Lung (tissue), 12 donors: ENCODE measurements around the gene HDAC8. TPM values are rescaled to one million over a fixed set of nuclear protein-coding genes. Genes with fewer than 3 reads are reported as not detected.

Experiments used
- ATAC-seq: fragments of 200-7000 bp; cut with Tn5 transposase; one replicate; pipeline ENCODE4 v1.9.1; 2020; ENCODE audit warnings: moderate number of reproducible peaks; ENCODE audit not compliant: insufficient read depth, low FRiP score
- DNase-seq, 3 donors: peaks; one replicate each; pipeline ENCODE4 v3.0.0-alpha.2; 2013 to 2017
- H3K27ac ChIP-seq, 2 donors: one replicate each; pipeline ENCODE4 v1.5.1; 2013; ENCODE audit warnings: mild to moderate bottlenecking in 2 of 2, moderate library complexity in 2 of 2, control low read depth in 1 of 2, inconsistent platforms in 1 of 2, low read depth in 1 of 2, low read length in 1 of 2
- H3K27me3 ChIP-seq, 3 donors: one replicate each; pipeline ENCODE4 v1.5.1; 2013; ENCODE audit warnings: low read length in 2 of 3; ENCODE audit not compliant: control insufficient read depth in 3 of 3, insufficient read depth in 3 of 3
- H3K36me3 ChIP-seq, 4 donors: one replicate each; pipeline ENCODE4 v1.5.1; 2013; ENCODE audit warnings: low read length in 4 of 4, mild to moderate bottlenecking in 1 of 4, moderate library complexity in 1 of 4; ENCODE audit not compliant: control insufficient read depth in 4 of 4, insufficient read depth in 4 of 4
- H3K4me1 ChIP-seq, 5 donors: one replicate each; pipeline ENCODE4 v1.5.1; 2013; ENCODE audit warnings: low read length in 5 of 5, mild to moderate bottlenecking in 2 of 5, moderate library complexity in 1 of 5; ENCODE audit not compliant: control insufficient read depth in 5 of 5, insufficient read depth in 5 of 5
- H3K4me3 ChIP-seq: one replicate; pipeline ENCODE4 v1.5.1; 2013; ENCODE audit warnings: mild to moderate bottlenecking, control low read depth, moderate library complexity
- H3K9ac ChIP-seq, 2 donors: one replicate each; pipeline ENCODE4 v1.5.1; 2013; ENCODE audit warnings: low read length in 2 of 2, control low read depth in 1 of 2; ENCODE audit not compliant: insufficient read depth in 1 of 2
- H3K9me3 ChIP-seq, 4 donors: one replicate each; pipeline ENCODE4 v1.5.1; 2013; ENCODE audit warnings: low read length in 3 of 4, mild to moderate bottlenecking in 1 of 4, moderate library complexity in 1 of 4; ENCODE audit not compliant: control insufficient read depth in 4 of 4, insufficient read depth in 3 of 4
- CTCF ChIP-seq: IDR thresholded peaks from 2 replicates; pipeline ENCODE4 v1.5.1; 2012; ENCODE audit warnings: mild to moderate bottlenecking; ENCODE audit errors: control extremely low read depth, extremely low read depth
- WGBS, 2 donors: extraction: QIAGEN DNeasy Blood & Tissue Kit; methylation state at CpG; one replicate each; pipeline ENCODE4 v1.1.7; 2013; 5-methylcytosine and 5-hydroxymethylcytosine counted together
- polyA plus RNA-seq, 2 donors: library from polyadenylated mRNA; stranded (reverse); fragments of 200-250 nt; gene quantifications; one replicate each; pipeline ENCODE4 v1.2.1, GENCODE V29; 2013
- total RNA-seq, 2 donors: library from RNA; depleted of rRNA in 1 of 2; stranded (reverse); fragments of >200 nt in 1 of 2; gene quantifications; one replicate each; pipeline ENCODE4 v1.2.1, GENCODE V29; 2014 to 2021
- donor health status: control.
- donor health status: control.
- donor health status: Bipolar disorder and iron deficiency.
- donor health status: healthy.
- donor health status: DM: yes; HTN: yes; CAD: no.

Gene HDAC8
- total and polyA plus RNA-seq, 4 donors: 17.4 to 60.6 (median 38.5) TPM

- Histone ChIP-seq H3K9ac (no peak overlapping the region), H3K36me3 (no peaks in the 10 kb centered on the region), H3K4me3 (no peak overlapping the region), H3K27me3 (peaks cover 9 to 77% (median 67%) of the 10 kb centered on the region in 3 donors), H3K4me1 (peaks cover 0 to 5% (median 0%) of the 10 kb centered on the region in 5 donors), H3K27ac (no peak overlapping the region), H3K9me3 (peaks cover 0 to 4% (median 0%) of the 10 kb centered on the region in 4 donors)
- TF ChIP-seq CTCF: no peak
- DNase-seq (no peak), ATAC-seq (no peak)
- WGBS, 2 donors: 75 to 92% methylated on average over 4 of the region's 4 CpGs
Observed at GRCh38 chrX:72299891-72300630, 272.6 kb downstream of the HDAC8 start.

- Histone ChIP-seq H3K9ac (no peak overlapping the region), H3K36me3 (no peaks in the 10 kb centered on the region), H3K27me3 (peaks cover 5 to 58% (median 49%) of the 10 kb centered on the region in 3 donors), H3K27ac (no peak overlapping the region), H3K9me3 (no peaks in the 10 kb centered on the region), H3K4me3 (no peak overlapping the region), H3K4me1 (no peaks in the 10 kb centered on the region)
- no peak for ATAC-seq
- no peak for TF ChIP-seq CTCF
- peak in 1 of 3 donors; percentile 8 for DNase-seq
- 27 to 41% methylated on average over 3 to 4 of the region's 4 CpGs for WGBS, 2 donors
Observed at GRCh38 chrX:72297953-72298730, 274.5 kb downstream of the HDAC8 start.

DNA sequence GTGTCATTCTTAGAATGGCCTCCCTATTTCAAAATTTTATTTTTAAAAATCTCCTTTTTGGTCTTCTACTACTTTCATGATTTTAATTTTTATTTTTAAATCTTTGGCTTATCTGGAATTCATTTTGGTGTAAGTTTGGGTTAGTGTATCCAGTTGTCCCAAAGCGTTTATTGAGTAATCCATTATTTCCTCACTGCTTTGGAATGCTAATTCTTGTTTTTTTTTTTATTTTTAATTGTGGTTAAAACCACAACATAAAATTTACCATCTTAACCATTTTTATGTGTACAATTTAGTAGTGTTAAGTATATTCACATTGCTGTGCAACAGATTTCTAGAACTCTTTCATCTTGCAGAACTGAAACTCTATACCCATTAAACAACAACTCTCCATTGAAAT lies 275.7 kb downstream of the HDAC8 start:
- Histone ChIP-seq H3K27me3 (peaks cover 4 to 47% (median 38%) of the 10 kb centered on the region in 3 donors), H3K9me3 (no peaks in the 10 kb centered on the region), H3K36me3 (no peaks in the 10 kb centered on the region), H3K9ac (no peak overlapping the region), H3K27ac (no peak overlapping the region), H3K4me3 (no peak overlapping the region), H3K4me1 (no peaks in the 10 kb centered on the region)
- DNase-seq: no peak
- ATAC-seq: no peak
- WGBS, 2 donors: 57% methylated on average over 1 of the region's 1 CpG
- TF ChIP-seq CTCF: no peak
